ENCODE data around the gene DLG1. TPM values are rescaled to one million over a fixed set of nuclear protein-coding genes. Genes with fewer than 3 reads are reported as not detected.

The DLG1 gene
- total and polyA plus RNA-seq, 2 of the 4 experiments (the other 2 are of a cell fraction) = 21.2 to 57.7 TPM

GRCh38 chr3:197280156-197280555 is 18.3 kb downstream of the DLG1 start:
- H3K4me2 ChIP-seq (ENCODE audit: low read depth, low read length) = no peak overlapping the region
- intact Hi-C loops (cut with micrococcal nuclease) = no loop called here
- no peak overlapping the region for H3K56ac ChIP-seq (ENCODE audit: extremely low read depth, insufficient read depth, low read length)
- no peak overlapping the region for H3K4ac ChIP-seq (ENCODE audit: low read depth, low read length)
- no peak overlapping the region for H4K8ac ChIP-seq (ENCODE audit: low read depth in 2 of 2, low read length in 2 of 2)
- no peak overlapping the region for H3K18ac ChIP-seq (ENCODE audit: low read depth, low read length)
- H4K20me1 ChIP-seq (ENCODE audit: insufficient read depth, low read length) = peaks cover 13% of the 10 kb centered on the region
- H3K27ac ChIP-seq (ENCODE audit: insufficient read depth, low read length) = no peak overlapping the region
- no peak for TF ChIP-seq SMC3 (IDR thresholded peaks at IDR 0.05; ENCODE audit: low read depth, low read length)
- no peak for TF ChIP-seq USF2 (IDR thresholded peaks at IDR 0.05; ENCODE audit: low read depth, low read length)
- TF ChIP-seq CHD1 (IDR thresholded peaks at IDR 0.05; ENCODE audit: low read depth, low read length) = no peak
- no peak for TF ChIP-seq MAFK (IDR thresholded peaks at IDR 0.05; ENCODE audit: low read depth, low read length)
- no peak for TF ChIP-seq RFX5 (IDR thresholded peaks at IDR 0.05; ENCODE audit: low read depth, low read length)
- no peak overlapping the region for H3K4me3 ChIP-seq (ENCODE audit: insufficient read depth, low read depth, low read length)
- H2AFZ ChIP-seq (replicated peaks; ENCODE audit: low read length, poor library complexity) = no peak overlapping the region
- no peak overlapping the region for H2BK15ac ChIP-seq (ENCODE audit: low read depth, low read length)
- H3K79me1 ChIP-seq (ENCODE audit: low read depth in 1 of 2, low read length in 2 of 2) = peaks cover 3 to 56% of the 10 kb centered on the region in 2 experiments; a peak in 3 of 4 replicates
- H4K5ac ChIP-seq (ENCODE audit: low read depth, low read length) = no peak overlapping the region
- H3K27me3 ChIP-seq (ENCODE audit: control insufficient read depth, insufficient read depth, low read length) = no peaks in the 10 kb centered on the region
- peaks cover 9% of the 10 kb centered on the region for H3K36me3 ChIP-seq (ENCODE audit: control insufficient read depth, insufficient read depth, low read length)
- no peak overlapping the region for H3K23ac ChIP-seq (ENCODE audit: low read depth, low read length)
- BruUV-seq (replicated peaks) = no TSS peak
- no peak overlapping the region for H3K9ac ChIP-seq (ENCODE audit: low read depth, low read length)
- no peak overlapping the region for H2BK120ac ChIP-seq (ENCODE audit: low read depth, low read length)
- H3K4me1 ChIP-seq (ENCODE audit: control insufficient read depth, insufficient read depth, low read length) = no peaks in the 10 kb centered on the region
- in situ Hi-C loops (cut with MboI; ENCODE audit: low sequenced_read_pairs) = no loop called here
- dilution Hi-C loops (cut with HindIII; ENCODE audit: low sequenced_read_pairs, unreplicated experiment) = no loop called here
- POLR2A ChIA-PET (ENCODE audit: unreplicated experiment) = no interaction called here
- H4K91ac ChIP-seq (ENCODE audit: insufficient read depth, low read depth, low read length) = no peak overlapping the region
- no peak for DNase-seq
- ATAC-seq (ENCODE audit: low read depth) = no peak
- no peak overlapping the region for H2BK5ac ChIP-seq (ENCODE audit: low read depth, low read length, poor library complexity, severe bottlenecking)
- no peak overlapping the region for H3K14ac ChIP-seq (replicated peaks; ENCODE audit: low read depth, low read length)
- no peaks in the 10 kb centered on the region for H3K9me3 ChIP-seq (ENCODE audit: control insufficient read depth, insufficient read depth, low read length)
- no peak overlapping the region for H2BK20ac ChIP-seq (ENCODE audit: low read depth, low read length)
- no peak overlapping the region for H2AK9ac ChIP-seq (replicated peaks; ENCODE audit: low read depth, low read length, poor library complexity)
- CTCF ChIA-PET = no interaction called here
- H3K9me1 ChIP-seq (ENCODE audit: insufficient read depth, low read length) = no peaks in the 10 kb centered on the region
- no peak overlapping the region for H2AK5ac ChIP-seq (ENCODE audit: low read depth, low read length)

Measured in IMR-90 (cell line).